HL-60/S4 treated with retinoic acid at 250 ng/mL for 4 days and 3 days (cell line): ENCODE measurements around the gene DCP1B.

Source experiments
- in situ Hi-C: fragments of 300-500 bp; cut with MboI; formaldehyde crosslinking; loops from 2 replicates; pipeline ENCODE4 v1.7.0; 2022; ENCODE audit warnings: low sequenced_read_pairs

Gene DCP1B

GRCh38 chr12:2018391-2018790 is 14.1 kb upstream of the DCP1B start:
- in situ Hi-C loops = no loop called here

GRCh38 chr12:2017546-2018337 is 13.5 kb upstream of the DCP1B start:
- in situ Hi-C loops = no loop called here

- in situ Hi-C loops = no loop called here
These were observed 12.7 kb upstream of the DCP1B start for GRCh38 chr12:2016862-2017545.

DNA sequence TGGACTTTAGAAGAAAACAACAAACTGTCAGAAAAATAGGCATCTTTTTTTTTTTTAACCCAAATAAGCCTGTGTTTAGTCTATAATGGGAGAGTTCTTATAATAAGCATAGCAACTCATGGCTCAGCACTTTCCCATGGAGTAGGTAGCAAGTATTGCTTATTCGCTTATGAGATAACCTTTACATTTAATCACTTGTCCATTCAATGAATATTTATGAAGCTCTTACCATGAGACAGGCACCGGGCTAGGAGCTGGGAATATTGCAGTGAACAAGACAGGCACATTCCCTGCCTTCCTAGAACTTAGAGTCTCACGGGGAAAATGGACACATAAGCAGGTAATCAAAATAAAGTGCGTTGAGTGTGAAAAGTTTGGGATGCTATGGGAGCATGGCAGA is 10.0 kb upstream of the DCP1B start:
- in situ Hi-C loops = no loop called here

DNA sequence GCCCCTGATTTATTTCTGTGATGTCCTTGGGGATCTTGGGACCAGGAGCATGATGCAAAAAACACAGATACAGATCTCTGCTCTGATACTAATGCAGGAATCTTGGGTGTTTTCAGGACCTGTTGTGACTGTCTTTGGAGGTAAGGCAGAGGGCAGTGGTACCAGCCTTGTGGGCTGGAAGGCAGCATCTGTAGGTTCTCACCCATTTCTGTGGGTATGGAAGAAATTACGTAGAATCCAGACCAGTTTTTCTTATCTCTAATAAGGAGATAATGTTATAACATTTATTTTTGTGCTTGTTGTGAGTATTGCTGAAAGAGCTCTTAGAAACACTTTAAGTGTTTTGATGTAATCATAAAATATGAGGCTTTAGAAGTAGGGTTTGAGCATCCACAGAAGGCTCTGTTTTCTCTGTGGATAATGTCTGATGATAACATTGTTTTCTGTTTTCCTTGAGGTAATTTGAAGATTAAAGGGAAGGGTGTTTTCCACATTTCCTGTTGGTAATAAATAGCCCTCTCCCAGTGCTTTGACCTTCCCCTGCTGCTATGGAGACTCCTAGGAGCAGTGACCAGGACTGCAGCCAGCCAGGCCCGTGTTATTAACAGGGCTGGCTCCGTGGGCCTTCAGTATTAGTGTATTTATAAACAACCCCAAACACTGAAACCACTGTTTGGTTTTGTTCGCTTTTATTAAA is 9.4 kb upstream of the DCP1B start:
- in situ Hi-C loops = no loop called here

DNA sequence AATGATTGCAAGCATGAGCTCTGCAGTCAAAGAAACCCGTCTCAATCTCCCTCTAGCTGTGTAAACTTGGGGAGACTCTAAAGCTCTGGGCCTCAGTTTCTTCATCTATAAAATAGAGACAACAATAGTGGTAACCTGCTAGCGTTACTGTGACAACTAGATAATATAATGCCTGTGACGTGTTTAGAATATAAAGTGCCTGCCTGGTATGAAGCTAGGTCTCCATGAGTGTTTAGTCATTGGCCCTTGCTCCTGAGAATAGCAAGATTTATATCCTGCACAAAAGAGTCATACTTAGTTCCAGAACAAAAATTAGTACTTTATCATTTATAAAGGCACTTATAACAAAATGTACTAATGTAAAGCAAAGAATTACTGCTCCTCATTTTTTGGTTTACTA is 8.8 kb upstream of the DCP1B start:
- in situ Hi-C loops = no loop called here

DNA sequence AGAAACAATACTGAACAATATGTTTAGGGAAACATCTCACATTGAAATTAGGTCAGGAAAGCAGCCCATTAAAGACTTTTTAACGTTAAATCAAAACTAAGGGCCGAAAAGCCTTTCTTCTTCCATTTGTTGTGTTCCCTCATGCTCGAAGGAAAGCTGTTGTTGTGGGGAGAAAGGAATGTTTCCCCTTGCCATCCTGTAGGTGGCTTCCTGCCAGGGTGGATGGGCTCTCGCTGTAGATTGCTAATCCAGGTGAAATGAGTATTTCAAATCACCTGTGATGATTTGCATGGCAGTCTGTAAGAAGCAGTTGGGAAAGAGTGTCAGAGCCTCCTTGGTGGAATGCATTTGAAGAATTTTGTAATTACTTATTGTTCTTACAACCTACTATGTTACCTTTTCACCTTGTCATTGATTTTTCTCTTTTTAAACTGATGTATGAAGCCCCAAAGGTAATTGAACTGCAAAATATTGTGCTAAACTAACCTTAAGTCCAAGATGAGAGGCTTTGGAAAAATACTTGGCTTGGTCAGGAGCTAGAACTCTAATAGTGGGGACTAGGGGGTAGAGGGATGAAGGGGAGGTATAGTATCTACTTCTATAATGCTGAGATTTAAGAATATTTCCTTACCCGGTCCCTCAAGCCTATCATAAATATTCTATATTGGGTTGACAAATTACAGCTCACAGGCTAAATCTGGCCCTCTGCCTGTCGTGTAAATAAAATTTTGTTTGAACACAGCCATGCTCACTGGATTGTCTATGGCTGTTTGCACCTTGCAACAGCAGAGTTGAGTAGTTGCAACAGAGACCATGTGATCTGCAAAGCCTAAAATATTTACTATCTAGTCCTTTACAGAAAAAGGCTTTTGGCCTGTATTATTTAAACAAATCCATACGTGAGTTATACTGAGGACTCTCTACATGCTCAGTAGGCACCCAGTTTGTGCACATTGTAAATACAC is 7.7 kb upstream of the DCP1B start:
- in situ Hi-C loops = no loop called here

DNA sequence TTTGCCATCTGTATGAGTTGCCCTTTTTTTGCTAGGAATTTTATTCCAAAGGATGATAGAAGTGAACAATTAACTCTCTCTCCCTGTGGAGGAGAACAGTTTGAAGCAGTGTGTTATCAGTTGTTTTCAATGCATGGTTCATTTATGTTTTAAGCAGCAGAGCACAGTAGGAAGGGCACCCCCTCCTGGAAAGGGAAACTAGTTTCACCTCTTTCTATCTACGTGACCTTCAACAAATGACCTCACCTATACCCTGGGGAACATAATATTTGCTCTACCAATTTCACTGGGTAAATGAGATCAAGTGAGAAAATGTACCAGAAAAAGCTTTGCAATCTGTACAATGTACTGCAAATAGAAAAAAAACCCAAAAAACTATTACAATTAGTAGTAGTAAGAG is 5.4 kb upstream of the DCP1B start:
- in situ Hi-C loops = no loop called here

DNA sequence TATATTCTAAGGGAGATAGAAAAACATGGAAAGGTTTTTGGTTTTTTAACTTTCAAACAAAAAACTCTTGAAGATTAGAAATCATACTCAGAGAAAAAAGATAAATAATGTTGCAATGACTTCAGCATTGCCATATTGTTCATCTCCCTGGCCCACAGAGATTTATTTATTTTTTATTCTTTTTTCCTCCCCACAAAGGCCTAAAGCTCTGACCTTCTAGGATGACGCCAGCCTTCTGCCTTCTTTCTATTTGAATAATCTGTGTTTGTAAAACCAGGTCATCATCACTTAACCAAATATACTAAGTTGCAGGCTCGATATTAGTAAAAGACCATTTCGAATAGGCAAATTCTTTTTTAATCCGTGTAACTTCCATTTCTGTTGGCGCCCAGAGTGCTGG is 4.4 kb upstream of the DCP1B start:
- in situ Hi-C loops = no loop called here

DNA sequence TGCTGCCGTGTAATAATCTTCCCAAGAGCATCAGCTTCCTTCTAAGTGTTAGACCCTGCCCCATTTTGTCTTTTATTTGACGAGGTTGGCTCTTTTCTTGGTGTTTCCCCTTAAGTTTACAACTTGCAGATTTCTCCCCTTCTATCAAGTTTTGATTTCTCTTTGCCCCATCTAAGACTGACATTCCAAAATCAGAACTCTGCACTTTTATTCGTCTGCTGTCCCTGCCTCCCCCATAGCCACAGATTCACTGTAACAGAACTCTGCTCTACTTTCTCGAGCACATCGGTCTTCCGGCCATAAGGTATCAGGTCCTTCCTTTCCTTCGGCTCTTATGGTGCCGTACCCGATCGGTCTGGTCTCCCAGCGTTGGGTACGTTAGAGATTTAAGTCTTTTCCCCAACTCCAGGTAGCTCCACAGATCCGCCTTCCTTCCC is 563 bp downstream of the DCP1B start:
- in situ Hi-C loops = no loop called here

DNA sequence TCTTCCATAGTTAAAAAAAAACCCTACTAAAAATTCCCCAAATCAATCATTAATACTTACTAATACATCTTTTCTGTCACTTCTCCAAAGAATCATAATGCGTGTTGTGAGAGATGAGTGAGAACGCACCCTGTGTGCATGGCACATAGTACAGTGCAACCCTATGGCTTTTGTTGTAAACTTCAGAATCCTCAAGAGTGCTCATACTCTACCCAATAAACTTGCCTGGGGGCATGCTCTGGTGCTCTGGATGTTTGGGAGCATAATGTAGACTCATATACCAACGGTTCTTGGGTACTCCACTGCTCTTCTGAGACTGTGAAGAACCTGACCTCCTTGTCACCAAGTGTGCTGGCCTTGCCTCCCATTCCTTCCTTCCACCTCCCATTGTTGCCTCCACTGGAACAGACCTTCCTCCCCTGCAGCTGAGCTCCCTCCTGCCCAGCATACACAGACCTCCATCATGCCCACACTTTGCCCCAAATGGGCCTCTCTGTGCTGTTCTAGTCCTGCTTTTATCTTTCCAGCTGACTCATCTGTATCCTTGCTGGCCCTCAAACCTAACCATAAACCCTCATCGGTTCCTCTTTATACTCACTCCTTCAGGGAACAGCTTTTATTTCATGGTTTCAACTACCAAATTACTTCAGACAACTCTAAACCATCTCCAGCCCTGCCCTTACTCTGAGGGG is 8.9 kb downstream of the DCP1B start:
- in situ Hi-C loops = no loop called here

- in situ Hi-C loops = no loop called here
These were observed 9.7 kb downstream of the DCP1B start for GRCh38 chr12:1994429-1995143.

GRCh38 chr12:1993871-1994371 is 10.3 kb downstream of the DCP1B start:
- in situ Hi-C loops = no loop called here

DNA sequence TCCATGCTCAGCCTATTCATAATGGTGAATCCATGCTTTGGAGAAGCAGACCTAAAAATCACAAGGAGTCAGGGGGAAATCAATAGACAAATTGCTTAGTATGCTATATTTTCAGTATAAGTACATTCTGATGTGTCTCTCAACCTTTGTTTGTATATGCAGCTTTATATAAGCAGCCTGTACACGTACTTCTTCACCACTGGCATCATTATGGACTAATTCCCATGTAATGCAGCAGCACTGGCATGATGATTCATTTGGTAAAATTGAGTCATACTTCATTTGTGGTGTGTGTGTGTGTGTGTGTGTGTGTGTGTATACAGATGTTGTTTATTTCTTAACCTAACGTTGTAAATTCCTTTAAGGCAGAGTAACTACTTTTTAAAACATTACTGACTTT is 10.9 kb downstream of the DCP1B start:
- in situ Hi-C loops = no loop called here

DNA sequence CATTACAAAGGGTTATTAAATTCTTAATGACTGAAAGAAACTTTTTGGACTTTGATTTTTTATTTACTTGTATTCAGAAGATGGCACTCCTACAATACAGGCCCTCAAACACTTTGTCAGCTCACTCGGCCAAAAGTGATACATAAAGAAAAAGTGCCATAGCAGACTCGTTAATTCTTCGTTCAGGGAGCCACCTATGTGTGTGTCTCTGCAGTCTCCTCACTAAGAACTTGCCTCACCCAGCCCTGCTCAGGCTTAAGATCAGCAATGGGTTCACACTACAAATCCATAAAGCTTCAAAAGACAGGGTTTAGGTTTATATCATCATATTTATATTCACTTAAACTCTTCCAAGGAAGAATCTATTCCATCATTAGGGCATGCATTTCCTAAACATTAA is 11.5 kb downstream of the DCP1B start:
- in situ Hi-C loops = no loop called here

GRCh38 chr12:1989111-1989510 is 15.1 kb downstream of the DCP1B start:
- in situ Hi-C loops = no loop called here

- in situ Hi-C loops = no loop called here
These were observed 19.5 kb downstream of the DCP1B start for GRCh38 chr12:1984759-1985158.

- in situ Hi-C loops = no loop called here
These were observed 24.0 kb downstream of the DCP1B start for GRCh38 chr12:1980282-1980681.

DNA sequence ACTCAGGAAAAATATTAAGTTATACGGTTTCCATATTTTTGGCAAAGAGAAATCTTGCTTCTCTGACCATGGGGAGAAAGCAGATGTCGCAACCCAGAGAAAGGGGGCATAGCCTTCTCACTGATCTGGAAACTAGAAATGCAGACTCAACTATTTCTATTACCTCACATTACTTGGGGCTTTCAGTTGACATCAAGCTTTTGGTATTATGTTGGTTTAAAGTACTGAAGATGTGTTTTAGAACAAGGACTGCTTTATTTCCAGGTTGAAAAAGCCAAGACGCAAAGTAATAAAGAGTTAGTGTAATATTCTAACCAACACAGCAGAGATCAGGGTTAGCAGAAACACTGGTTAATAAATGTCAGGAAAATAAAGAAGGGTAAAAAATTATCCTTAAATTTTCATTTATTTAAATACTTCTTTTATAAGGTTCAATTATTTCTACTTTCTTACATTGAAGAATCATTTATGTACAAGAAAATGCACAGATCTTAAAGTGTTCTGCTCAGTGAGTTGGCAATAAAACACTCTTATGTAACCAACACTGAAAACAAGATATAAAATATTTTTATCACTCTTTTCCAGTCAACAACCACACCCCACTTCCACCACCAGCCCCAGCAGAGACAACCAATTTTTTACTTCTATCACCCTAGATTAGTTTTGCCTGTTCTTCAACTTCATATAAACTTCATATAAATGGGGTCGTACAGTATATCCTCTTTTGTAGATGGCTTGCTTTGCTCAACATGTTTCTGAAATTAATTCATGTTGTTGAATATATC is 26.0 kb downstream of the DCP1B start:
- in situ Hi-C loops = no loop called here
